Hair follicle dermal papilla cell (primary cell): ENCODE data around the gene MYL12B. TPM values are rescaled to one million over a fixed set of nuclear protein-coding genes. Genes with fewer than 3 reads are reported as not detected.

Experiments used
- total RNA-seq: library from RNA; depleted of rRNA; stranded (reverse); fragments of >200 nt; gene quantifications from 2 replicates; pipeline ENCODE4 v1.2.3, GENCODE V29; 2012

MYL12B gene
- total RNA-seq = 230 and 303 TPM in 2 replicates

DNA sequence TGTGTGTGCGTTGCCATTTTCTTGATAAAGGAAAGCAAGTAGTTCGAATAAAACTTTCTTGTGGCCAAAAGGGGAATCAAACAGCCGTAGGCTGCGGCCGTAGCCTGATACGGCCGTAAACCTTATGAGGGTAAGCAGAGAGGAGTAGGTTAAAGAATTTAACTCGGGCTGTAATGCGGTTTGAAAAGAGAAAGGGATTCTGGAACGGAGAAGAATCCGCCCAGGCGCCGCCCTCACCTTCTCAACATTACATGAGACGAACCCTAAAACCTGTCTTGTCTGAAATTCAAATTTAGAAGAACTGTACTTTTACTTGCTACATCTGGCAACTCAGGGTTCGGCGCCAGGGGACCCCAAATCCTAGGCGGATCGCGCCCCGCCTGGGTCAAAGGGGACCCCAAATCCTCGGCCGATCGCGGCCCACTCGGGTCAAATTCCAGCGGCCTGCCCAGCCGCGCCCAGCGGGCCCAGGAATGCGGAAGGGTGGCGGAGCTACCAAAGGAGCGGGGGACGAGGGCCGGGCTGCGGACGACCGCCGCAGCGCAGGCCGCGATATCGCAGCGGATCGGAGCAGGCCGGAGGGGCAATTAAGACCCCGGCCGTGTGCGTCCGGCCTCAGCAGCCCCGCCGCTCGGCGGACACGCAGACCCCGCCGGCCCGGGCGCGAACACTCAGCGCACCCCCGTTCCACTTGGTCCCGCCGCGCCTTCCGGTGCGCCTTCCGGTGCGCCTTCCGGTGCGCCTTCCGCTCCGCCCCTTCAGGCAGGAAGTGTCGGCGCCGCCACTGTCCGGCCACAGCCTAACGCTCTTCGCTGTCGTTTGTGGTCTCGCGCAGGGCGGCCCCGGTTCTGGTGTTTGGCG is at the start of gene MYL12B:
Gene MYL12B, plus strand, starts transcription at position 761 of the 861 bp plus-strand sequence. CDS start 10,766 bp downstream, outside the sequence.

DNA sequence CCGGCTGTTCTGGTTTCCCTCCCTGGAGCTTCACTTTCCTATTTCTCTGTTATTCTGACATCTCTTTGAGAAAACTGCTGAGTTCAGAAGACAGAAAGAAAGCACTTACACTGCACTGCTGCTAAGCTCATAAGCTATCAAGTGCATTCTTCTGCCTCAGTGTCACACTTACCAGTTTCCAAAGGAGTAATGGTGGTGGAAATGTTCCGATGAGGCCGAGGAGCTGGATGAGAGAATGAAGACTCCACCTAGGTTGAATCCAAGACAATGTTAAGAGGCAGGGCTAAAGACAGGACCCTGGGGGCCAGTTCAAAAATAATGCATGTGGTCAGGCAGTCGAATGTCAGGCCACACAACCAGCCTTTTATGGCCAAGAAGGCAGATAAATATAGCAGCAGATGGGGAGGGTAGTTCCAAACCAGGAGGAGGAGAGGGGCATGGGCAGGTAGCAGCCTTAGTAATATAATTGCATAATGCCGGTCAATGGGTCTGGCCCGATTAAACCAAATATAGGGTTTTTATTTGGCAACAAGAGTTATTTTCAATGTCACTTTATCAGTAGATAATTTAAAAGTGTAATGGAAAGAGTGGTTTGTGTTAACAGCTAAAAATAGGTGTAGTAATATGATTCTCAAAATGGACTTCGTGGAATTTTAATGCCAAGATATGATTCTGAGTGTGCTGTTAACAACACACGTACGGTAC is 42.1 kb upstream of the MYL12B start, which contains the start of gene MYOM1:
Gene MYOM1, minus strand, starts transcription at position 338 of the 705 bp plus-strand sequence. CDS start 4,745 bp downstream, outside the sequence.

DNA sequence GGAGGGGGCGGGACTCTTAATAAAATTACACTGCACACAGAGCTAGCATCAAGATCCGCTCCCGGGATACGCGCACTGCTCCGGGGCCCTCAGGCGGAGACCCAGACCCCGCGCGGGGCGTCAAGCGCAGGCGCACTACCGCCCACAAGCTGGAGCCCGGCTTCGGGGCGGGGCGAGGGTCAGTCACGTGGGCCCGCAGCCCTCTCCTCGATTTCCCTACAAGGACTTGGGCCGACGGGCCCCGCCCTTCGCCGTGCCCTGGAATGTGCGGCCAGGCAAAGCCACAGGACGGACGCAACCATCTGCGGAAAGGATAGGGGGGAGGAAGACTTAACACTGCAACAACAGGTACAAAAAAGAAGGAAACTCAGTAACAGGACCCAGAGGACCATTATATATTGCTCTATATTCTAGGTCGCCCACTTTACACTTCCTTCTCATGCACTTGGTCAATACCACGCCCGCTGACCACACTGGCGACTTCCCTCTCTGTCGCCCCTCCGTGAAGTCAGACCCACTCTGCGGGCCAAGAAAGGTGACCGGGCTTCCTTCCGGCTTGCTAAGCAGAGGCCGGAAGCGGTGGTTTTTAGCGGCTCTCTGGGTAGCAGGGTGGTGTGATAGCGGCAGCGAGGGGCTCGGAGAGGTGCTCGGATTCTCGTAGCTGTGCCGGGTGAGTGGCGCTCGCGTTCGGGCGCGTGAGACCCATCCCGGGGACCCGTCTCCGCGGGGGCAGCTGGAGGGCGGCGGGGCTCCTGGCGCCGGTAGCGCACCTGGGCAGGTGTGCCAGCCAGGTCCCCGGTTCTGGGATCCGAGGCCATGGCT is 14.5 kb upstream of the MYL12B start, which contains the start of gene MYL12A:
Gene MYL12A, plus strand, starts transcription at position 562 of the 822 bp plus-strand sequence. CDS start 5,447 bp downstream, outside the sequence.

Other genes starting within 250 kb of the MYL12B start
- gene LPIN2, start 249.0 kb upstream of the MYL12B start, total RNA-seq = 63.8 and 64.2 TPM in 2 replicates
- 0.32 and 0.36 TPM in 2 replicates for gene MYOM1, start 42.2 kb upstream of the MYL12B start, total RNA-seq
- gene MYL12A, start 14.3 kb upstream of the MYL12B start, total RNA-seq = 536 and 719 TPM in 2 replicates
- gene TGIF1, start 188.0 kb downstream of the MYL12B start, total RNA-seq = 145 and 187 TPM in 2 replicates